Panc1 (cell line): ENCODE measurements around the gene AGBL3.
"Not testable (repeated sequence)": the region's sequence is repeated elsewhere in the genome, so short reads cannot be mapped to it uniquely, and the experiment has no call there.

Experiments used
- REST ChIP-seq, 2 experiments: IDR thresholded peaks; 2 replicates each; pipeline ENCODE4 v1.6.1; 2011 to 2012; ENCODE audit warnings: low read depth in 2 of 2, control low read depth in 1 of 2, low read length in 1 of 2, mild to moderate bottlenecking in 1 of 2, moderate library complexity in 1 of 2; ENCODE audit not compliant: insufficient read depth in 1 of 2
- SIN3A ChIP-seq: IDR thresholded peaks from 2 replicates; pipeline ENCODE4 v1.6.1; 2012; ENCODE audit warnings: low read depth, mild to moderate bottlenecking, low read length, moderate library complexity, borderline replicate concordance; ENCODE audit not compliant: insufficient read depth
- TF ChIP-seq, protein P1 (sequence below): fragments of 450-650 bp; IDR thresholded peaks from 2 replicates; pipeline ENCODE4 v1.5.1; 2017; ENCODE audit warnings: mild to moderate bottlenecking

GRCh38 chr7:134981645-134982044, 4.7 kb upstream of the AGBL3 start:
- not testable (repeated sequence) for TF ChIP-seq SIN3A; REST (IDR thresholded peaks at IDR 0.05; ENCODE audit: insufficient read depth in 1 of 2, low read depth in 2 of 2, low read length in 1 of 2)
- TF ChIP-seq, protein P1, sequence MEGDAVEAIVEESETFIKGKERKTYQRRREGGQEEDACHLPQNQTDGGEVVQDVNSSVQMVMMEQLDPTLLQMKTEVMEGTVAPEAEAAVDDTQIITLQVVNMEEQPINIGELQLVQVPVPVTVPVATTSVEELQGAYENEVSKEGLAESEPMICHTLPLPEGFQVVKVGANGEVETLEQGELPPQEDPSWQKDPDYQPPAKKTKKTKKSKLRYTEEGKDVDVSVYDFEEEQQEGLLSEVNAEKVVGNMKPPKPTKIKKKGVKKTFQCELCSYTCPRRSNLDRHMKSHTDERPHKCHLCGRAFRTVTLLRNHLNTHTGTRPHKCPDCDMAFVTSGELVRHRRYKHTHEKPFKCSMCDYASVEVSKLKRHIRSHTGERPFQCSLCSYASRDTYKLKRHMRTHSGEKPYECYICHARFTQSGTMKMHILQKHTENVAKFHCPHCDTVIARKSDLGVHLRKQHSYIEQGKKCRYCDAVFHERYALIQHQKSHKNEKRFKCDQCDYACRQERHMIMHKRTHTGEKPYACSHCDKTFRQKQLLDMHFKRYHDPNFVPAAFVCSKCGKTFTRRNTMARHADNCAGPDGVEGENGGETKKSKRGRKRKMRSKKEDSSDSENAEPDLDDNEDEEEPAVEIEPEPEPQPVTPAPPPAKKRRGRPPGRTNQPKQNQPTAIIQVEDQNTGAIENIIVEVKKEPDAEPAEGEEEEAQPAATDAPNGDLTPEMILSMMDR, result not testable (repeated sequence)
